Type B pancreatic cell (in vitro differentiated cells): ENCODE results near the gene PRDM16. TPM values are rescaled to one million over a fixed set of nuclear protein-coding genes. Genes with fewer than 3 reads are reported as not detected.

Experiments used
- DNase-seq: peaks from one replicate; pipeline ENCODE4 v3.0.0; 2021; ENCODE audit warnings: mixed read lengths; ENCODE audit not compliant: unreplicated experiment; ENCODE audit errors: extremely low spot score
- H3K27ac Mint-ChIP-seq: 2 replicates; pipeline ENCODE4 v1.8.0; 2021; ENCODE audit warnings: mild to moderate bottlenecking, mixed read lengths
- H3K27me3 Mint-ChIP-seq: 2 replicates; pipeline ENCODE4 v1.8.0; 2021; ENCODE audit warnings: mixed read lengths
- H3K36me3 Mint-ChIP-seq: 2 replicates; pipeline ENCODE4 v1.8.0; 2021; ENCODE audit warnings: mixed read lengths
- H3K4me1 Mint-ChIP-seq: one replicate; pipeline ENCODE4 v1.8.0; 2021; ENCODE audit warnings: mixed read lengths; ENCODE audit not compliant: unreplicated experiment
- H3K4me3 Mint-ChIP-seq: 2 replicates; pipeline ENCODE4 v1.8.0; 2021; ENCODE audit warnings: mild to moderate bottlenecking, mixed read lengths
- H3K9me3 Mint-ChIP-seq: 2 replicates; pipeline ENCODE4 v1.8.0; 2021; ENCODE audit warnings: mixed read lengths
- CTCF ChIP-seq: fragments of 200-600 bp; sonication (generic); conservative IDR thresholded peaks from 2 replicates; pipeline ENCODE4 v1.5.0; 2021; ENCODE audit warnings: antibody characterized with exemption, mild to moderate bottlenecking
- total RNA-seq: library from RNA; stranded (reverse); gene quantifications from 2 replicates; pipeline ENCODE4 v1.2.1, GENCODE V29; 2021; ENCODE audit warnings: low replicate concordance

Gene PRDM16
- total RNA-seq, 1 donor from 2014 or later = 23.6 TPM

DNA sequence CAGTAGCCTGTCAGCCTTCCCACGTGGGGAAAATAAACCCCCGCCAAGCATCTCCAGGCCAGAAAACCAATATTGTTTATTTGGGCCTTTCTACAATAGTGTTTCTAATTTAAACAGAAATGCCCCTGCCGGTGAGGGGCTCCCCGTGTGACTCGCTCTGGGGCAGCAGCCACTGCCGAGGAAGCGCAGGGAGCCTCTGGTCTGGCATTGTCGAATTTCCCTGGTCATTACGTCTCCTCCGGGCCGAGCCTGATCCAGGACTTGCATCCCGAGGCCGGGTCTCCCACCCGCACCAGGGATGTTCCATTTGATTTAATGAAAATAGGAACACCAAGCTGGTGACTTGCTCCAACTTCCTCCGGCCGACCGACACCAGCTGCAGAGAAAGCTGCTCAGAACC is 20.5 kb downstream of the PRDM16 start:
- no peak overlapping the region for H3K4me3 Mint-ChIP-seq
- no peak for TF ChIP-seq CTCF
- no peaks in the 10 kb centered on the region for H3K36me3 Mint-ChIP-seq
- peaks cover 6% of the 10 kb centered on the region for H3K27me3 Mint-ChIP-seq
- no peak for DNase-seq
- H3K4me1 Mint-ChIP-seq = peaks cover 12% of the 10 kb centered on the region
- no peak overlapping the region for H3K27ac Mint-ChIP-seq
- H3K9me3 Mint-ChIP-seq = no peaks in the 10 kb centered on the region

DNA sequence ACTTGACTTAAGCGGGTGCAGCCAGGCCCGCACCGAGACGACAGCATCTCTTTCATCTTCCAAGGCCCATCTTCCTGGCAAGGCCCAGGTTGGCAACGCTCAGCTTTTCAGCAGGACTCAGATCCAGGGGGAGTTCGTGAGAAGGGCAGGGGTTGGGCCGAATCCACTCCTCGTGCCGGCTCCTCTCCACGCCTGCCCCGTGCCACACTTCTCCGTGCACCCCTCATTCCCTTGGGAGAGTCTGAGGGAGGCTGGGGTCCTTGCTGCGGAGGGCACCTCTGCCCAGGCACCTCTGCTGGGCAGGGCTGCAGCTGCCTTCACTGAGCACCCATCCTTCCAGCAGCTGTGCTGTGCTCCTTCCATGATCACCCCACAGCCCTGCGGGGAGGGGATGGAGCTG is 22.3 kb downstream of the PRDM16 start:
- no peak overlapping the region for H3K27ac Mint-ChIP-seq
- no peak overlapping the region for H3K4me3 Mint-ChIP-seq
- H3K36me3 Mint-ChIP-seq = no peaks in the 10 kb centered on the region
- peaks cover 12% of the 10 kb centered on the region for H3K4me1 Mint-ChIP-seq
- no peak for TF ChIP-seq CTCF
- no peak for DNase-seq
- no peaks in the 10 kb centered on the region for H3K9me3 Mint-ChIP-seq
- peaks cover 6% of the 10 kb centered on the region for H3K27me3 Mint-ChIP-seq

DNA sequence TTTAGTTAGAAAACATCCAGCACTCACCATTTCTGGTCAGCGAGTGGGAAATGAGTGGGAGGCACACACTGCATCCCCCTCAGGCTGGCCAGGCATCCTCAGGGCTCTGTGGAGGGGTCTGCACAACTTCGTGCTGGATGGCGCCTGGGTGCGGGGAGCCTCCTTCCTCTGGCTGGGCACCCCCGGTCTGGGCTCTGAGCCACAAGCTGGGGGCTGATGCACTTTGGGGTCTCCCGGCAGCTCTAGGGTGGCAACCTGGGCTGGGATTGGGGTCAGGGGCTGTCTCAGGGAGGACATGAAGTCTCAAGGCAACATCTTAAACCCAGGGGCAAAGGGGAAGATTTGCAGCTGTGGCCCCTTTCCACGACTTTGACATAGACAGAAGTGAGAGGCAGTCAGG is 23.5 kb downstream of the PRDM16 start:
- Mint-ChIP-seq H3K4me1 (peaks cover 6% of the 10 kb centered on the region), H3K27ac (no peak overlapping the region), H3K4me3 (no peak overlapping the region), H3K36me3 (no peaks in the 10 kb centered on the region), H3K9me3 (no peaks in the 10 kb centered on the region), H3K27me3 (peaks cover 4% of the 10 kb centered on the region)
- DNase-seq = no peak
- no peak for TF ChIP-seq CTCF

DNA sequence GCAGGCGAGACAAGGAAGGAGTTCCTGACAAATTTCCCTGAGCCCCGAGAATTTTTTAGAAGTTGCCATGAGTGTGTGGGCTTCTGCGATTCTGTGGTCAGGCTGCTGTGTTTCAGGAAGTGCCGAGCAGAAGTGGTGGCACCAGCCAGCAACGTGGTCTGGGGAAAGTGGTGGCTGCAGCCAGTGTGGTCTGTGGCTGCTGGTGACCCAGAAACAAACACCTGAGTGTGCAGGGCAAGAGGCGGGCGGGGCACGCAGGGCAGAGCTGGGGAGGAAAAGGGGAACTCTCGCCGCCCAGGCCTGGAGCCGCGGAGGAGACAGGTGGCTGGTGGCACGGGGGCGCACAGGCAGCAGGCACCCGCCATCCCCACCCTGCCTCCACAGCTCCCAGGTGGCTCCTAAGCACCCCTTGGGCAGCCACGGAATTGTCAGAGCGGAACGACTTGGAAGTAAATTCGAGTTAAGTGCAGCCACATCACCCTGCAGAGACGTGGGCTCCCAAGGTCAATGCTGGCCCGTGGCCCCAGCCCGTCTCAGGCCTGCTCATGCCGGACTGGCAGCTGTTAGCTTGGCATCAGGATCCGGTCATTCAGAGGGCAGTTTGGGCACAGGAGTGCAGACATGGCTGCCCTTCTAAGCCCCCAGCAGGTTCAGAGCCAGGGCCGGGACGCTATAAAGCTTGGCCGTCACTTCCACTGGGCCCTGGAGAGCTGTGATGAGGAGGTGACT is 25.1 kb downstream of the PRDM16 start:
- Mint-ChIP-seq H3K36me3 (no peaks in the 10 kb centered on the region), H3K4me1 (no peaks in the 10 kb centered on the region), H3K4me3 (no peak overlapping the region), H3K27ac (no peak overlapping the region), H3K9me3 (no peaks in the 10 kb centered on the region), H3K27me3 (peaks cover 3% of the 10 kb centered on the region)
- no peak for TF ChIP-seq CTCF
- no peak for DNase-seq

GRCh38 chr1:3094863-3095780 is 26.1 kb downstream of the PRDM16 start:
- H3K4me3 Mint-ChIP-seq = no peak overlapping the region

More at GRCh38 chr1:3094863-3095780, 26.1 kb downstream of the PRDM16 start:
- H3K27ac Mint-ChIP-seq = no peak overlapping the region
- no peaks in the 10 kb centered on the region for H3K4me1 Mint-ChIP-seq
- TF ChIP-seq CTCF = no peak
- H3K36me3 Mint-ChIP-seq = no peaks in the 10 kb centered on the region
- no peaks in the 10 kb centered on the region for H3K27me3 Mint-ChIP-seq
- no peaks in the 10 kb centered on the region for H3K9me3 Mint-ChIP-seq
- DNase-seq = no peak
